CD4-positive, alpha-beta T cell treated with Interleukin-17A for 1 hour (primary cell): ENCODE data around the gene SULT4A1.
A peak's percentile ranks its signal among the peaks of the same experiment; 100 is the strongest.

Source experiments
- DNase-seq: peaks from one replicate; pipeline ENCODE4 v3.0.0-alpha.2; 2020

The SULT4A1 gene

DNA sequence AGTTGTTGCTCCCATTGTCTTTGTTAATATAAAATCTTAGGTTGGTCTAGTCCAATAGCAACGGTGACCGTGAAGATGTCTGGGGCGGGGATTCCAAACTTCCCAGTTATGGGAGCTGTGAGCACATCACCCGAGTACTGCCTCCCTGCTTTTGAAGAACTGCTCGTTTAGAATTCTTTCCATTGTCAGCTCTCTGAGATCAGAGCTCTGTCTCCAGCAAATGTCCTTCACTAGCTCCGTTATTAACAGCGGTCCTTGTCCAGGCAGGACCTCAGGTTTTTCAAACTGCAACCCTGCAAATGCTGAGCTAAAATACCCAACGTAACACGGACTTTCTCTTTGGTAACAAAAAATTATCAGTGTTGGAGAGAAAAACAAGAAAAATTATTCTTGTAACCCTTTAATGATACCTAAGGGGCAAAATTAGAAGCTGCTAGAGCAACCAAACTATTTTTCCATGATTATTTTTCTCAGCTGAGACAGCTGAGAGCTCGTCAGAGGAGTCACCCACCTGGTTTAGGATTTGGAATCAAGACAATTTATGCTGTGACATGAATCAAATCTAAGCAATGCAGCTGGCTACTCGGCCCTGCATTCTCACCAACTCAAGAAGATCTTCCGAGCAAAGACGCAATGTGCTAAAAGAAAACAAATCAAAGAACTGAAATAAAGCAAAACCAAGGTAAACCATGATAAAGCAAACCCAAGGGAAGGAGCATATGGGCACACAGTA is 35.1 kb downstream of the SULT4A1 start:
- DNase-seq, result no peak

DNA sequence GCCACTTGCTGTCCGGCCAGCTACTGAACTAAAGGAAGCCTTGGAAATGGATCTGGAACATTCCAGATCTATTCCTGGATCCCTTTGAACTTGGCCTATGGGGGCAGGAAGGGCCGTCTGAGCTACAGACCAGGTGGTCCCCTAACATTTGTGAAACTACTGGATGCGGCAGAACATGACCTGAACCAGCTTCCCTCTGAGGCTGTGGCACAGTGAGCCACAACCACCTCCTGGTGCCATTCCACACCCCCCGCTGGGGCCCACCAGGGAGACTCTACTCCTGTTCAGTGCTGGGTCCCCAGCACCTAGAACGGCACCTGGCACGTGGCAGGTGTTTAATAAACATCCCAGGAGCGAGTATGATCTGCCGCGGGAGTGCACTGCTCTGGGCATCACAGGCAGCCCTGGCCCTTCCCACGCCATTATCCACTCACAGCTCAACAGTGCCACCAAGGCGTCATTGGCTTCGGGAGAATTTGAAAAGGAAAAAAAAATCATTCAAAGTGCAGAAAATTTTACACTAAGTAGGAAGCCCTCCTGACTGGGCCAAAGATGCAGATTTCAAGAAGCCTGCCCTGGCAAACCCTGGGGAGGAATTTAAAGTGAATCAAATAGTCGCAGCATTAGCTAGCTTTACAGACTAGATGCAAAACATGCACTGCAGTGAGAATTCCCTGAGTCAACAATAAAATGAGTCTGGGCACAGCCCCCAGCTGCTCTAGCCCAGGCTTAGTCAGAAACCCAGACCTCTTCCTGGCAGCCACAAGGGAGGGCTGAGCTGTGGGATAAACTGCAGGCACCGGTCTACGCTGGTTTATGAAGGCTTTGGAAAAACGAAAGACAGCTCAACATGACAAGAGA is 35.9 kb downstream of the SULT4A1 start:
- DNase-seq, result no peak

DNA sequence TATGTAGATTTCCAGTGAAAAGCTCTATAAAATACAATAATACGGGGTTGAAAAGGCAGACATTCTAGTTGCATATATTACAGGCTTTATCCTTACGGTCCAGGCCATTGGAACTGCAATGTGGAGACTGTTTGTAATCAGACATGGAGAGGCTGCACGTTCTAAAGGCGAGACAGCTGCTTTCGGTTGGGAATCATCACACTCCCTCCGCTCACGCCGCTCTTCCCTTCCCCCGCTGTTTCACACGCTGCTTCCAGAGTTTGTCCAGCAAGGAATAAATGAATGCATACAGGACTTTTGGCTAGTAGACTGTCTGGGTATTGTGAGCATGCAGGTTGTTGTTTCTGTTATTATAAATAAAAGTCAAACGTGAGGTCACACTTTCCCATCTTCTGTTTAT is 36.7 kb downstream of the SULT4A1 start:
- no peak for DNase-seq

DNA sequence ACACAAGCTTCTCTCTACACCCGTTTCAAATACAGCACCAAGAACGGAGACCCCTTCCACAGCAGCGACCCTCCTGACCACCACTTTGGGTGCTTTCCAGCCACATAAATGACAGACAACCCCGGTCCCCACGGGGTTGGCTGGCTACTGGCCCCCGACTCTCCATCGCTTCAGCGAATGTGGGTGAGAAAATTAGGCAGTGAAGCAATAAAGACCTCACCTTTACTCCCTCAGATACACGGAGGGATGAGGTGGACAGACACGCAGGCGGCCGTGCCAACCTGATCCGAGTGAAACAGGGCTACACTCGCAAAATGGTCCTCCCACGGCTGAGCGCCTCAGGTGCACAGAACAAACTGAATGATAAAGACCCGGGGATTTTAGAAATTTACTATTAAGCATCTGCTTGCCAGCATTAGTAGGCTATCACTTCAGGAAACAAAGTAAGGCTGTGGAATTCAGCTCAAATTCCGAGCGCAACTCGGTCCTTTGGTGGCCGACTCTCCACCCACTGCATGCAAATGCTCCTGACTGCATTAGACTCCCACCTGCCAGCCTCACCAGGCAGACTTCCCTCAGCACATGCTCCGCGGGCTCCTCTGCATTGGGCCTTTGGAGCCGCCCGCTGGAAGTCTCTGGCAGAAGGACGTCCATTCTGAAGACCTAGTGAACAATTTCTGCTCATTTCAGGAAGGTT is 37.4 kb downstream of the SULT4A1 start:
- no peak for DNase-seq

DNA sequence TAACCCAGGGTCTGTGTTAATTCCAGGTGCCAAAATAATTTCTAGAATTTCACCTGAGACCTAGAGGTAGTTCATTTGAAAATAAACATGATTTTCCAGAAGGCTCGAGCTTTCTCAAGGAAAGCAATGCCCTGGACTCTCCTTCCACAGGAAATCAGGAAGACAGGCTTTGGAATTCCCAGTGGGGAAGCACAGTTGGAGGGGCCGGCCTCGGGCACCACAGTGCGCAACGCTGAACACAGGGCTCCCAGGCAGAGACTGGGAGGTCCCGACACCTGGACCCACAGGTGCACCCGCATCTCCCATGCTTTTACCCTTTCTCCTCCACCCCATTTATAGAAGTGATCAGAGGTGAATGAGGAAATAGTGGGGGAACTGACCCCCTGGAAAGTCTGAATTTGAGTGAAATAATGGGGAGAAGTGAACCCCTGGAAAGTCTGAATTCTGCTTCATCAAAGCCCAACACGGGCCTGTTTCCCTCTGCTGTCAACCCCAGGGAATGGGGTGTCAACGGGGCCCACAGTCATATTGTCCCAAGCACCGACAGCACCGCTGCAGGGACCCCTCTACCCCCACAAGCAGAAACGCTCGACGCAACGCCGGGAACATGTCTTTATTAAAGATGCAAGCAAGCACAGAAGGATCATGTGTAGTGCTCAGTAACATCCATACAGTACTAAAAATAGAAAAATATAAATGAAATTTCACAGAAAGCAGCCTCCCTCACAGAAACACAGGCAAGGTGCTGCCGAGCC is 38.2 kb downstream of the SULT4A1 start:
- no peak for DNase-seq

DNA sequence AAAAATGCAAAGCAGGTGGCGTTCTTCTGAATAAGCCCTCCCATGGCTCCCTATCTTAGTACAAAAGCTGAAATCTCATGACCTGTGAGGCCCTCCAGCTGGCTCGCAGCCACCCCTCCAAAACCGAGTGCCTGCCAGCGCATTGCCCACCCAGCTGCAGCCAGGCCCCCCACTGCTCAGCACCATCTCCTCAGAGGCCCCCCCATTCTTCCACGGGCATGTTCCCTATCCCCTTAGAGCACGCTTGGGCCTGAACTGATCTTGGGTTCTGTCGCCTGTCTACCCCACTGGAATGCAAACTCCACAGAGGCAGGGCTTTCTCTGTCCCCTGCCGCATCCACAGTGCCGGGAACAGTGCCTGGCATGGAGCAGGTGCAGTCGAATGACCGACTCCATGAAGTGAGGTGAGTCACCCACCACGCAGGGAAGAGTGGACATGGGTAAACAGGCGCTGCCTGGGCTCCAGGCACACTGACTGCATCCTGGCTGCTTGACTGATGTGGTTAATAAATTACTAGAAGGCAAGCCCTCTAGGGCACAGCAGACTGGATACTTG is 38.9 kb downstream of the SULT4A1 start:
- DNase-seq, result no peak

DNA sequence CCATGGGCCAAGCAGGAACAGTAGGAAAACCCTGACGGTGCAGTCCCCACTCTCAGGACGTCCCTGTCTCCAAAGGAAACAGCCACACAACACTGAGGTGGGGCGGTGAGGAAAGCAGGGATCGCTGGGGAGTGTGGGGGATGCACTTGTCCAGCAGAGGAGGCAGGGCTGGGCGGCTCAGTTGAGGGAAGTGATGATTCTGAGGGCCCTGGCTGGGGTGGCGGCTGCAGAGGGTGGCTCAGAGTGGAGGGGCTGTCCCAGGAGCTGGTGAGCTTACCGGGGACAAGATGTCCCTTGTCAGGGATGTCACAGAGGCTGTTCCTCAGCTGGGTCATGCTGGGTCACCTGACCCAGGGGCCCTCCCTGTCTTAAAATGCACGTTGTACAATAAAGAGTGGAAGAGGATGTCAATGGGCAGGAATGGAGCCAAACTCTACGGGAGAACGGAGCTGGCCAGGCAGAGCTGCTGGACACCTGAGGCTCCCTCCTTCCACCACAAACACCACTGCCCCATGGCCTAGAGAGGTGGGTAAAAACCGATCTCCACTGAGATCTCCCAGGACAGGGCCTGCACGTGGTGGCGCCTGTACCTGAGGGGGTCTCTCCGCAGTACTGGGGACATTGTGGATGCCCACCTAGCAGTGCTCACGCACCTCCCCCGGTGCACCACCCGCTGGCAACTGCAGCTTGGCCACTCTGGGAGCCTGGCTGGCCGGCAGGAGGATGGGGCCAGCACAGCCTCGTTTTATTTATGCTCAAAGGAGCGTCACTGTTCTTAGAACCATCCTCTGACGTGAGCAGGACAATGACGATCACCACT is 40.5 kb downstream of the SULT4A1 start:
- DNase-seq, result no peak

DNA sequence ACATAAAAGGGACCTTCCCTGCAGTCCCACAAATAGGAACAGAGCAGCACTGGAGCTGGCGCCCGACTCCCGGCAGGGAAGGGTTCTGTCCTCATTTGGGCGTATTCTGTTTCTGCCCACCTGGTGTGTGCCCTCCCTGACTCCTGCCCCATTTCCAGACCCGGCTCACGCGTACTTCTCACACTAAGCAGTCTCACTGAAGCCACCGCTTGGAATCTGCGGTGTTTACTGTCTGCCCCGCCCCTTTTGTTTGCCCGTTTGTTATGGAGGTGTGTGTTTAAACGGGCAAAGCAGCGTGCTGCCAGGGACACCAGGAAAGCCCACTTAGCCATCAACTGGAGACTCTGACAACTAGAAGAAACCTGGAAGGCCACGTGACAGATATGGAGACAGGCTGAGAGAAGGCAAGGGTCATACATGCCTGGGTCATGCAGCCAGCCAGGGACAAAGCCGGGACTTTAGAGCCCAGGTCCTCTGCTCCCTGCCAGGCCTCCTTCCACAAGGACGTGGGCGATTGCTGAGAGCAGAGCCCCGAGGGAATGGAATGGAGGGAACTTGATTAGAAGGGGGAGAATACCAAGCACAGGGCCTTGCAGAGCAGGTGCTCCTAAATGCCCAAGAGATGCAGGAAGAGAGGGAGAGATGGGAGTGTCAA is 41.5 kb downstream of the SULT4A1 start:
- DNase-seq, result no peak

DNA sequence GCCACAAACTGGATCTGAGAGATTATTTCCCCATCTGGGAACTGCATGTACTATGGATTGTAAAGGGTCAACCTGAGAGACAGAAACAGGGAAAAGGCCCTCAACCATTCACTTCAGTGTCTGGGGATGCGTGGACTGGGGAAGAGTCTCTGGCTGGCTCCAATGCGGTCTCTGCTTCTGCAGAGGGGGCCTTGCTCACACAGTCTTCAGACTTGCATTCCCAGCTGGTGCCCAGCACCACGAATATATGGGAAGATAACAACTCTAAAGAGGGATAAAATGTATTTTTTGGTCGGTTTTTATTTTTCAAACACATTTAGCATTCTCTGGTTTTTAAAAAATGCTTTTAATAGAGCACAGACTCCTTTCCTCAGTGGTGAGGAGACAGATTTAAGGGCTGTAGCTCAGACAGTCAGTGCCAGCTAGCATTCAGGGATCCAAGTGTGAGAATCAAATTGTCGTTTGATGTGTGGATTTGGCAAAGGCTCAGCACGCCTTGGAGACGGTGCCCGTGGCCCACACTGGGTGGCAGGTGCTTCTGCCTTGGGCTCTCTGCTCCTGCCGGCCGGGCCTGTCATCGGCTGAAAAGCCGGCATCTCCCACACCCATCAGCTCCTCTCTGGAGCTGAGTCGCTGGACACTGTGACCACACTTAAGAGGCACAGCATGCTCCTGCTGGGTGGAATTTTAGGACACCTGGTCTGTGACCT is 42.2 kb downstream of the SULT4A1 start:
- no peak for DNase-seq

DNA sequence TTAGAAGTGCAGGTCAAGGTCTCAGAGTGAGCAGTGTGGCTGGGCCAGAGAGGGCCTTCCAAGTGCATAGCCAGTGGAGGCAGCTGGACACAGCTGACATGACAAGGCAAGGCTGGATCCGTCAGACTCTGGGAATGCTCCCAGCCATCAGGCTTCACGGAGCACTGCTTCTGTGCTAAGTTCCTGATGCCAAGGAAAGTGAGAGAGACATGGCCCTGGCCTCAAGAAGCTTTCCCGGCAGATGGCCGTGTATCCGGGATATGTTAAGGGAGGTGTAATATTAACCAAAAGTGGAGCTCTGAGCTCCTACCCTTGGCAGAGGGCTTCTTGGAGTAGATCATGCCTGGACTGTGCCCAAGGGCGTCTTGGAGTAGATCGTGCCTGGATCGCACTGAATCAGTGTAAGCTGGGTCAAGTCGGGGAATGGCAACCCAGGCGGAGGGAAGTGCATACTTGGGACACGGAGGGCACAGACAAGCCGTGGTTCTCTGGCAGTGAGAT is 42.8 kb downstream of the SULT4A1 start:
- DNase-seq, result no peak

DNA sequence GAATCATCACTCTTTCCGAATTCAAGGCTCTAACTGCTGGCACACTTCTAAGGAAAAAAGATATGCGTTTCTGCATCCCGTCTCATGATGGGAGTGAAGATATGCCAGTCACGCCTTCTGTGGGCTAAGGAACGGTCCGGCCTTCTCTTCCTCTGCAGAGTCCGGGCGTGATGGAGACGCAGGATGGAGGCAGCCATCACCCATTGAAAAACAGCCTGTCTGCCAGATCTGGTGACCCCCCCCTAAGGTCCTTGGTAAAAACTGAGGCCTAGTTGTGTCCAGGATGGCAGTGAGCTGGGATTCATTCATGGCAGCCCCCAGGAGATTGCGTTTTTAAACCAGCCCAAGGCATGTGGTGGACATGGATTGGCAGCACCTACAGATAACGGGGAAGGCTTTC is 43.3 kb downstream of the SULT4A1 start:
- DNase-seq, result no peak

DNA sequence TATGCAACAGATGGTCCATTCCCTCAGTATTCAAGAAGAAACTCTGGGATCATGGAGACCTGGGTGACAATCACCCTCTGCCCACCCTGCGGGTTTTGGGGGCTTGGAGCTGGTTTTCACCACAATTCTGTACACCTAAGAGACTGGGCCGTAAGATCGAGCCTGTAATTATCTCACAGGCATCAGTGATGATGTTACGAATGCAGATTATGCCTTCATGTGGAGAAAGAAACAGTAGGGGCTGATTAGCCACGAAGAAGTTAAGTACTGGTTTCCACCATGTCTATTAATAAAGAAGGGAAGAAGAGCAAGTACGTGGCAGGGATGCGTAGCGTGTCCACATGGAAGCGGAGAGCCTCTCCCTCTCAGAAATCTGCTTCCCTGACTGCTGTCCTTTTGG is 44.9 kb downstream of the SULT4A1 start:
- no peak for DNase-seq

DNA sequence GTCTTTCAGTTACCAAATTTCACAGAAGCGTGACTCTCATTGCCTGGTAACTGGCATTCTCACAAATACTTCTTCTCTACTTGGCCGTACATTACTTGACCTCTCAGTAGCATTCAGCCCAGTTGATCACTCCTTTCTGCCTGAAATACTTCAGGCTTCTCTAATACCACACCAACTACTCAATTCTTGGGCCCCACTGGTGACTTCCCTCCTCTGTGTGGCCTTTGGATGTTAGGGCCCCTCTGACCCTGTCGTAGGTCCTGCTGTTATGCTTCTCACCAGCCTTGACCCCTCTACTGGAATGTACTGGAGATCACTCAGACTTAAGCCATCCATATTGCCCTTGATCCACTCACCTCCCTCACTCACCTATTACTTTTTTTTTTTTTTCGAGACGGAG is 48.0 kb downstream of the SULT4A1 start:
- no peak for DNase-seq

DNA sequence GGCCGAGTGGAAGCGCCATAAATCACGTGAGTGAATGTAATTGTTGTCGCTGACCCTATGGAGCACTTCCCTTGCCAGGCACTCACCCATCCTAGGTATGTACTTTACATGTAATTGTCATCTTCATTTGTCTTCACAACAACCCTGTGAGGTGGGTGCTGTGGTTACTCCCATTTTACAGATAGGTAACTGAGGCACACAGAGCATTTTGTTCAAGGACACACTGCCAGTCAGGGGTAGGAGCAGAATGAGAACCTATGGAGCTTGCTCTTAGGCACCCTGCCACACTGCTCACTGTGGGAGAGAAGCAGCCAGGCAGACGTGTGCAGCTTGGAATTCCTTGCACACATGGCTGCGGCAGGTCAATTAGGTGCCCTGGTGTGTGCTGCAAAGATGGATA is 49.4 kb downstream of the SULT4A1 start:
- DNase-seq, result no peak

DNA sequence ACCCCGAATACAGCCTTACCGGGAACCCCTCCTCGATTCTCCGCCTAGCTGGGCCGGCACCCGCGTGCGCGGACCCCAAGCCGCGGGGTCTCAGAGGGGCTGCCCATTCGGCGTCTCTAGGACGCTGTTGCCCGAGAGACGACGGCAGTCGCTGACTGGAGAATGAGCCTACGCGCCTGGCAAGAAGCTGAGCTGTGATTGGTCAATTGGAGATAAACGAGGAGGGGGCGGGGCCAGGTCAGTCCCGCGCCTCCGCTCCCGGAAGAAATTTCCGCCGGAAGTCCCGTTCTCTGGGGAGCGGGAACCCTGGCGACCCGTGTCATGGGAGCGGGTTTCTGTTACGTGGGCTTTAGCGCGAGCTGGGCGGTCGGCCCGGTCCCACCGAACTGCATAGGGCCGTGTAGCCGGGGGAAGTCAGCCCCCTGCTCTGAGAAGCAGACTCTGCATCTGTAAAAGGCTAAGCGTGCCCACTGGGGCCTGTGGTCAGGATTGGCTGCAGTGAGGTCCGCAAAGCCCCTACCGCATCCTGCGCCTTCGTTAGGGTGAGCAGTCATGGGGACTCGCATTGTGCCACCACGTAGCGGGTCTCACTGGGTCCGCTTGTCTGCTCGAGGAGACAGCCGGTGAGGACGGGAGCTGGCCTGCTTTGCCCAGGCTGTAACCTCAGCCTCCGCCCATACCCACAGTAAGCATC is 50.0 kb downstream of the SULT4A1 start, which contains the start of gene EFCAB6:
Gene EFCAB6 (minus strand): TSS at position 157 of the 694 bp plus-strand sequence. CDS start 29,987 bp downstream, outside the sequence.
- DNase-seq, result peak; percentile 92

DNA sequence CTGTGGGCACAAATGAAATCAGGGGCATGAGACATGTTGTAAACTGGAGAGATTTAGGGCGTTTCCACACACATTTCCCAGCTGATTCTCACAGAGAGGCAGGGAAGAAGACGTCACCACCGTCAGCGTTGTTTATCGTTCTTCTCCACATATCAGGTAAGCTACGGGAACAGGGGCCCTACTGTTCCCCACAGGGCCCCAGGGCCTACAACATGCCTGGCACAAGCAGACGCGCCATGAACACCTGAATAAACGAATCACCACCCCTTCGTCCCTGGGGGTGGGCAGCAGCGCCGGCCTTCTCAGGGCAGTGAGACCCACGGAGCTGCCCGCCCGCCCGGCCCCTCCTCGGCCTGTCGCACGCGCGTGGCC is 50.5 kb downstream of the SULT4A1 start:
- DNase-seq, result no peak

DNA sequence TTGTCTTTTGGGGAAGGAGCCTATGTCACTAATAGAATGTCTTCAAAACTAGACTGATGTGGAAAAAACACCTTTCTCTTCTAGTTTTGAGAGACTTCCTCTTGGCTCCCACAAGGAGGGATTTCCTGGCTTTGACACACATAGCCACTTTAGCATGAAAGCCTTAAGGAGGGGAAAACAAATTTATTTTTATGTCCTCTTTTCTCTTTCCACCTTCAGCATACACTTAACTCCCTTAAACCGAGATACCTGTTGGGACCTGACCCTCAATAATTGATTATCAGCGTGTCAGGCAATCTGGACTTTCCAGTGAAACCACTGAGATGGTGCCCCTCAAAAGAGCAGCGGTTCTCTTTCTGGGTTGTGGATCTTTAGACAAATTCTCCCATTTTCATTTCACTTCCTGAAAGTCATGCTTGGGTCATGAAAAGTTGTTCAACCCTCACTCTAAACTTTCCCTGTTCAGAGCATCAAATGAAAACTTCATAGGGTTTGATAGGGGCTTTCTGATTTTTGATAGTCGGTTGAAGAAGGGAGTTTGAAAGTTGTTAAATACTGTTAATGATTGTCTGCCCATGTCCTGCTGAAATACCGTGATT is 59.3 kb downstream of the SULT4A1 start:
- DNase-seq, result no peak

DNA sequence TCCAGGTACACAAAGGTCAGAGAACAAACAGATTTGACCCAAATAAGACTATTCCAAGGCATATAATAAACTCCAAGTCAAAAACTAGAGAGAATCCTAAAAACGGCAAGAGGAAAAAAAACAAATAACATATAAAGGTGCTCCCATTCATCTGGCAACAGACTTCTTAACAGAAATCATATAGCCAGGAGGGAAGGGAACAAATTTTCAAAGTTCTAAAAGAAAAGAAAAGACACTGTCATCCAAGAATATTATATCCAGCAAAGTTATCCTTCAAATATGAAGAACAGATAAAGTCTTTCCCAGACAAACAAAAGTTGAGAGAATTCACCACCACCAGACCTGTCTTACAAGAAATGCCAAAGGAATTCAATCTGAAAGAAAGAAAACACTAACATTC is 61.3 kb downstream of the SULT4A1 start:
- no peak for DNase-seq

DNA sequence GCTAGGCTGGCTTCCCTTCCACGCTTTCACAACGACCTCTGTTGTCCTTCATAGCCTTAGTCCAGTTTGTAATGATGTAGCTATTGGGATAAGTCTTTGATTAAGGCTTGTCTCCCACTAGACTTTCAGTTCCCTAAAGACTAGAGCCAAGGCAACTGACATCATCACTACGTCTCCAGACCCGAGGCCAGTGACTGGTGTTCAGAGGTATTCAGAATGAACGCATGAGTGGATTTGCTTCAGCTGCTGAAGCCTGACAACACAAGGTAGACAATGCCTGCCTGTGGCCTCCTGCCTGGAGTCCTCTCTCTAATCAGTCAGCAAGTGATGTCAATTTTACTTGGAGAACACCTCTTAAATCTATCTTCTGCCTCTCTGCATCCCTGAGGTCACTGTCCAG is 63.8 kb downstream of the SULT4A1 start:
- DNase-seq, result no peak
